Measurements from ENCODE around the gene GRHL1. TPM values are rescaled to one million over a fixed set of nuclear protein-coding genes. Genes with fewer than 3 reads are reported as not detected.
"Not testable (repeated sequence)": the region's sequence is repeated elsewhere in the genome, so short reads cannot be mapped to it uniquely, and the experiment has no call there.

GRHL1 gene
- total and polyA plus RNA-seq, 10 donors = 0.20 to 3.0 (median 1.2) TPM

DNA sequence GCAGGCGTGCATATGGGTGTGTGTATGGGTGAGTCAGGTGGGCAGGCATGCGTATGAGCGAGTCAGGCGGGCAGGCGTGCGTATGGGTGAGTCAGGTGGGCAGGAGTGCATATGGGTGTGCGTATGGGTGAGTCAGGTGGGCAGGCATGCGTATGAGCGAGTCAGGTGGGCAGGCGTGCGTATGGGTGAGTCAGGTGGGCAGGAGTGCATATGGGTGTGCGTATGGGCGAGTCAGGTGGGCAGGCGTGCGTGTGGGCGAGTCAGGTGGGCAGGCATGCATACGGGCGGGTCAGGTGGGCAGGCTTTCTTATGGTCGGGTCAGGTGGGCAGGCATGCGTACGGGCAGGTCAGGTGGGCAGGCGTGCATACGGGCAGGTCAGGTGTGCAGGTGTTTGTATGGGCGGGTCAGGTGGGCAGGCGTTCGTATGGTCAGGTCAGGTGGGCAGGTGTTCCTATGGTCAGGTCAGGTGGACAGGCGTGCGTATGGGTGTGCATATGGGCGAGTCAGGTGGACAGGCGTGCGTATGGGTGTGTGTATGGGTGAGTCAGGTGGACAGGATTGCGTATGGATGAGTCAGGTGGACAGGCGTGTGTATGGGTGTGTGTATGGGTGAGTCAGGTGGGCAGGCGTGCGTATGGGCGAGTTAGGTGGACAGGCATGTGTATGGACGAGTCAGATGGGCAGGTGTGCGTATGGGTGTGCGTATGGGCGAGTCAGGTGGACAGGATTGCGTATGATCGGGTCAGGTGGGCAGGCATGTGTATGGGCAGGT lies 63.1 kb downstream of the GRHL1 start:
- intact Hi-C loops (cut with DNase I; ENCODE audit: low total_unique reads) = no loop called here
- peak; percentile 35 for DNase-seq
- Histone ChIP-seq H3K4me1 (peaks cover 0 to 22% (median 11%) of the 10 kb centered on the region in 6 donors), H3K4me3 (no peak overlapping the region), H3K36me3 (no peaks in the 10 kb centered on the region), H3K9me3 (peaks cover 0 to 14% (median 5%) of the 10 kb centered on the region in 8 donors), H3K27me3 (replicated peaks in 1 of 7) (peaks cover 0 to 3% (median 0%) of the 10 kb centered on the region in 7 donors), H3K27ac (no peak overlapping the region)
- TF ChIP-seq POLR2AphosphoS5 (IDR thresholded peaks at IDR 0.05) (no peak), CTCF (IDR thresholded peaks at IDR 0.05 in 8 of 11, conservative IDR thresholded peaks at IDR 0.05 in 3 of 11) (no peak), POLR2A (IDR thresholded peaks at IDR 0.05) (no peak)
- WGBS, 5 donors = 94 to 97% (median 95%) methylated on average over 42 of the region's 42 CpGs

- DNase-seq = peak; percentile 24
Observed at GRCh38 chr2:10015376-10015989, 64.0 kb downstream of the GRHL1 start.

GRCh38 chr2:10016001-10016801 lies 64.7 kb downstream of the GRHL1 start:
- Histone ChIP-seq H3K27me3 (replicated peaks in 1 of 7) (no peaks in the 10 kb centered on the region), H3K27ac (no peak overlapping the region), H3K9me3 (peaks cover 0 to 14% (median 5%) of the 10 kb centered on the region in 8 donors), H3K4me3 (no peak overlapping the region), H3K36me3 (no peaks in the 10 kb centered on the region), H3K4me1 (peaks cover 0 to 20% (median 11%) of the 10 kb centered on the region in 6 donors)
- intact Hi-C loops (cut with DNase I; ENCODE audit: low total_unique reads) = no loop called here
- DNase-seq = peak; percentile 59
- 91 to 96% (median 95%) methylated on average over 35 of the region's 35 CpGs for WGBS, 5 donors
- TF ChIP-seq POLR2A (IDR thresholded peaks at IDR 0.05) (no peak), POLR2AphosphoS5 (IDR thresholded peaks at IDR 0.05) (no peak), CTCF (IDR thresholded peaks at IDR 0.05 in 8 of 11, conservative IDR thresholded peaks at IDR 0.05 in 3 of 11) (no peak)

More at GRCh38 chr2:10015376-10015989, 64.0 kb downstream of the GRHL1 start:
- intact Hi-C loops (cut with DNase I; ENCODE audit: low total_unique reads); H3K4me3 ChIP-seq; H3K27ac ChIP-seq; H3K27me3 ChIP-seq (replicated peaks in 1 of 7); H3K36me3 ChIP-seq: not testable (repeated sequence)
- WGBS, 5 donors = 93 to 97% (median 96%) methylated on average over 38 to 44 of the region's 44 CpGs
- Histone ChIP-seq H3K4me1 (peaks cover 0 to 22% (median 10%) of the 10 kb centered on the region in 6 donors), H3K9me3 (peaks cover 0 to 14% (median 5%) of the 10 kb centered on the region in 8 donors)

DNA sequence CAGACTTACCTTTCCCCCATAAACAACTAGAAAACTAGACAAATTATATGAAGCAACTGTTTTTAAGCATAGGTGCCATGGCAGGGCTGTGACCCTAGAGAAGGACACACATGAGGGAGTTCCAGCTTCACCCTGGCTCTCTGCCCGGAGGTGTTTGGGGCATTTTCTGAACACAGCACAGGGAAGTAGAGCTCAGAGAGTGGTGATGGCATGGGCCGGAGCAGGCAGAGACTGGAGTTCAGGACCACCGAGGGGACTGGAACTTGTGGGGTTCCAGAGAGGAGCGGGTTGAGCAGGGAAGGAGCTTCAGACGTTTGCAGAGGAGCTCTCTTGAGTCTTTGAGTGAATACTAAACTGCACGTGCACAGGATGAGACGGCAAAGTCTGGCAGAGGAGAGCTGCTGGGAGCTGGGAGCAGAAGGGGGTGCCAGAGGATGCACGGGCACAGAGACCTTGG lies 65.3 kb downstream of the GRHL1 start:
- WGBS, 5 donors = 82 to 94% (median 90%) methylated on average over 8 of the region's 8 CpGs
- Histone ChIP-seq H3K27ac (no peak overlapping the region), H3K4me1 (peaks cover 0 to 20% (median 11%) of the 10 kb centered on the region in 6 donors), H3K9me3 (peaks cover 0 to 14% (median 5%) of the 10 kb centered on the region in 8 donors), H3K4me3 (no peak overlapping the region), H3K27me3 (replicated peaks in 1 of 7) (no peaks in the 10 kb centered on the region), H3K36me3 (no peaks in the 10 kb centered on the region)
- DNase-seq = peak; percentile 59
- intact Hi-C loops (cut with DNase I; ENCODE audit: low total_unique reads) = no loop called here
- TF ChIP-seq CTCF (IDR thresholded peaks at IDR 0.05 in 8 of 11, conservative IDR thresholded peaks at IDR 0.05 in 3 of 11) (no peak), POLR2AphosphoS5 (IDR thresholded peaks at IDR 0.05) (no peak), POLR2A (IDR thresholded peaks at IDR 0.05) (no peak)
